Hepatocyte (in vitro differentiated cells): ENCODE results near the gene RHOH. TPM values are rescaled to one million over a fixed set of nuclear protein-coding genes. Genes with fewer than 3 reads are reported as not detected.

Experiments
- DNase-seq: peaks from one replicate; pipeline ENCODE4 v3.0.0-alpha.2; 2016; ENCODE audit warnings: low spot score
- H2AFZ ChIP-seq: fragments of 200-600 bp; sonication (generic); 2 replicates; pipeline ENCODE4 v1.6.0; 2016; ENCODE audit warnings: antibody characterized with exemption, mild to moderate bottlenecking
- H3K27ac ChIP-seq: fragments of 200-600 bp; sonication (generic); 2 replicates; pipeline ENCODE4 v1.5.1; 2016; ENCODE audit warnings: mild to moderate bottlenecking
- H3K27me3 ChIP-seq: fragments of 200-600 bp; sonication (generic); 2 replicates; pipeline ENCODE4 v1.6.1; 2016
- H3K36me3 ChIP-seq: fragments of 200-600 bp; sonication (generic); replicated peaks from 2 replicates; pipeline ENCODE4 v1.5.1; 2016; ENCODE audit warnings: low read depth; ENCODE audit not compliant: insufficient read depth
- H3K4me1 ChIP-seq: fragments of 200-600 bp; sonication (generic); 2 replicates; pipeline ENCODE4 v1.5.1; 2016; ENCODE audit warnings: mild to moderate bottlenecking, moderate library complexity; ENCODE audit not compliant: insufficient read depth
- H3K4me2 ChIP-seq: fragments of 200-600 bp; sonication (generic); 2 replicates; pipeline ENCODE4 v1.6.0; 2016
- H3K4me3 ChIP-seq: fragments of 200-600 bp; sonication (generic); 2 replicates; pipeline ENCODE4 v1.5.1; 2016; ENCODE audit warnings: mild to moderate bottlenecking
- H3K79me2 ChIP-seq: fragments of 200-600 bp; sonication (generic); 2 replicates; pipeline ENCODE4 v1.6.0; 2017; ENCODE audit warnings: mild to moderate bottlenecking
- H3K9me2 ChIP-seq: fragments of 200-600 bp; sonication (generic); replicated peaks from 2 replicates; pipeline ENCODE4 v1.6.0; 2017; ENCODE audit warnings: mild to moderate bottlenecking; ENCODE audit not compliant: insufficient read depth
- H3K9me3 ChIP-seq: fragments of 200-600 bp; sonication (generic); 2 replicates; pipeline ENCODE4 v1.5.1; 2016; ENCODE audit warnings: low read depth, mild to moderate bottlenecking
- H4K20me1 ChIP-seq: fragments of 200-600 bp; sonication (generic); 2 replicates; pipeline ENCODE4 v1.6.0; 2016; ENCODE audit warnings: mild to moderate bottlenecking; ENCODE audit not compliant: insufficient read depth, poor library complexity, severe bottlenecking
- CTCF ChIP-seq: fragments of 200-600 bp; sonication (generic); IDR thresholded peaks from 2 replicates; pipeline ENCODE4 v1.5.1; 2016; ENCODE audit warnings: antibody characterized with exemption, mild to moderate bottlenecking; ENCODE audit not compliant: poor library complexity
- EZH2 ChIP-seq: fragments of 200-600 bp; sonication (generic); IDR thresholded peaks from 2 replicates; pipeline ENCODE4 v1.6.1; 2016; ENCODE audit warnings: antibody characterized with exemption, mild to moderate bottlenecking, borderline replicate concordance
- EZH2phosphoT487 ChIP-seq: fragments of 200-600 bp; sonication (generic); IDR thresholded peaks from one replicate; pipeline ENCODE4 v1.6.1; 2018; ENCODE audit warnings: antibody characterized with exemption, mild to moderate bottlenecking, low read depth, moderate library complexity; ENCODE audit not compliant: unreplicated experiment, severe bottlenecking
- WGBS: methylation state at CpG from one replicate; pipeline ENCODE4 v1.1.6; 2016; ENCODE audit warnings: low lambda C conversion rate; ENCODE audit errors: missing lambda C conversion rate; 5-methylcytosine and 5-hydroxymethylcytosine counted together
- polyA plus RNA-seq: library from polyadenylated mRNA; unstranded; fragments of >200 nt; fragmentation: Nextera tagmentation; extraction: Ambion mirVana; gene quantifications from 2 replicates; pipeline ENCODE4 v1.2.1, GENCODE V29; 2016
- total RNA-seq: library from RNA; depleted of rRNA; stranded (reverse); fragments of >200 nt; gene quantifications from 2 replicates; pipeline ENCODE4 v1.2.3, GENCODE V29; 2014

RHOH gene
- total and polyA plus RNA-seq, 2 experiments from 2014 or later, result not detected

- WGBS, result 93% methylated on average over 1 of the region's 1 CpG
- Histone ChIP-seq H2AFZ (no peak overlapping the region), H3K36me3 (no peaks in the 10 kb centered on the region)
These were observed 30.9 kb upstream of the RHOH start for GRCh38 chr4:40165916-40166315.

GRCh38 chr4:40168070-40168469 lies 28.8 kb upstream of the RHOH start:
- Histone ChIP-seq H4K20me1 (no peaks in the 10 kb centered on the region), H3K27me3 (no peaks in the 10 kb centered on the region), H3K4me2 (no peak overlapping the region), H3K79me2 (no peaks in the 10 kb centered on the region), H3K4me1 (no peaks in the 10 kb centered on the region), H3K36me3 (no peaks in the 10 kb centered on the region), H3K9me3 (no peaks in the 10 kb centered on the region), H3K27ac (no peak overlapping the region), H3K9me2 (no peaks in the 10 kb centered on the region), H2AFZ (no peak overlapping the region), H3K4me3 (no peak overlapping the region)
- TF ChIP-seq EZH2phosphoT487, result no peak
- no peak for TF ChIP-seq CTCF
- TF ChIP-seq EZH2, result no peak
- no peak for DNase-seq

More at GRCh38 chr4:40165916-40166315, 30.9 kb upstream of the RHOH start:
- DNase-seq, result no peak
- Histone ChIP-seq H3K9me3 (no peaks in the 10 kb centered on the region), H3K4me1 (no peaks in the 10 kb centered on the region), H3K27me3 (no peaks in the 10 kb centered on the region), H3K27ac (no peak overlapping the region), H3K9me2 (no peaks in the 10 kb centered on the region), H3K79me2 (no peaks in the 10 kb centered on the region), H4K20me1 (no peaks in the 10 kb centered on the region), H3K4me3 (no peak overlapping the region), H3K4me2 (no peak overlapping the region)
- no peak for TF ChIP-seq CTCF
- no peak for TF ChIP-seq EZH2
- TF ChIP-seq EZH2phosphoT487, result no peak

GRCh38 chr4:40170588-40170987 lies 26.2 kb upstream of the RHOH start:
- no peak overlapping the region for H3K27ac ChIP-seq
- no peaks in the 10 kb centered on the region for H3K27me3 ChIP-seq
- no peaks in the 10 kb centered on the region for H3K4me1 ChIP-seq
- H3K36me3 ChIP-seq, result no peaks in the 10 kb centered on the region
- no peak for DNase-seq
- H2AFZ ChIP-seq, result no peak overlapping the region
- TF ChIP-seq CTCF (no peak), EZH2phosphoT487 (no peak), EZH2 (no peak)
- H3K4me3 ChIP-seq, result no peak overlapping the region
- no peaks in the 10 kb centered on the region for H3K79me2 ChIP-seq
- no peaks in the 10 kb centered on the region for H3K9me2 ChIP-seq
- no peak overlapping the region for H3K4me2 ChIP-seq
- H3K9me3 ChIP-seq, result no peaks in the 10 kb centered on the region
- H4K20me1 ChIP-seq, result no peaks in the 10 kb centered on the region

- H3K9me2 ChIP-seq, result no peaks in the 10 kb centered on the region
- H3K9me3 ChIP-seq, result no peaks in the 10 kb centered on the region
- DNase-seq, result no peak
- 66% methylated on average over 4 of the region's 4 CpGs for WGBS
- H4K20me1 ChIP-seq, result no peaks in the 10 kb centered on the region
- no peak overlapping the region for H2AFZ ChIP-seq
- no peak overlapping the region for H3K4me2 ChIP-seq
- TF ChIP-seq CTCF (no peak), EZH2phosphoT487 (no peak), EZH2 (no peak)
- no peak overlapping the region for H3K27ac ChIP-seq
- no peaks in the 10 kb centered on the region for H3K36me3 ChIP-seq
- H3K27me3 ChIP-seq, result no peaks in the 10 kb centered on the region
- H3K4me1 ChIP-seq, result no peaks in the 10 kb centered on the region
- H3K4me3 ChIP-seq, result no peak overlapping the region
- no peaks in the 10 kb centered on the region for H3K79me2 ChIP-seq
These were observed 23.4 kb upstream of the RHOH start for GRCh38 chr4:40173470-40173875.
